GM23338 (cell line): ENCODE data around the gene SH3PXD2B. TPM values are rescaled to one million over a fixed set of nuclear protein-coding genes. Genes with fewer than 3 reads are reported as not detected.

Experiments
- ATAC-seq: fragments of 200-7000 bp; cut with Tn5 transposase; 3 replicates; pipeline ENCODE4 v1.9.1; 2020
- DNase-seq: peaks from one replicate; pipeline ENCODE4 v3.0.0-alpha.2; 2015; ENCODE audit warnings: low spot score
- H2AFZ ChIP-seq: fragments of 200-600 bp; sonication (generic); 2 replicates; pipeline ENCODE4 v1.8.0; 2016; ENCODE audit warnings: antibody characterized with exemption, mild to moderate bottlenecking, moderate library complexity
- H3F3A ChIP-seq: fragments of 200-600 bp; sonication (generic); replicated peaks from 2 replicates; pipeline ENCODE4 v1.8.0; 2017; ENCODE audit warnings: antibody characterized with exemption, mixed run types, low read depth
- H3K27ac ChIP-seq: fragments of 200-600 bp; sonication (generic); 2 replicates; pipeline ENCODE4 v1.6.1; 2016; ENCODE audit warnings: low read depth
- H3K27me3 ChIP-seq: fragments of 200-600 bp; sonication (generic); 2 replicates; pipeline ENCODE4 v1.8.0; 2016; ENCODE audit warnings: mild to moderate bottlenecking, mixed run types, moderate library complexity; ENCODE audit not compliant: insufficient read depth
- H3K36me3 ChIP-seq: fragments of 200-600 bp; sonication (generic); 2 replicates; pipeline ENCODE4 v1.8.0; 2016; ENCODE audit warnings: mild to moderate bottlenecking; ENCODE audit not compliant: insufficient read depth
- H3K4me1 ChIP-seq: fragments of 200-600 bp; sonication (generic); 2 replicates; pipeline ENCODE4 v1.8.0; 2016; ENCODE audit warnings: mild to moderate bottlenecking, moderate library complexity; ENCODE audit not compliant: insufficient read depth
- H3K4me2 ChIP-seq: fragments of 200-600 bp; sonication (generic); 2 replicates; pipeline ENCODE4 v1.7.1; 2017; ENCODE audit warnings: mixed run types
- H3K4me3 ChIP-seq: fragments of 200-600 bp; sonication (generic); 2 replicates; pipeline ENCODE4 v1.6.1; 2016; ENCODE audit warnings: mixed run types
- H3K79me2 ChIP-seq: fragments of 200-600 bp; sonication (generic); replicated peaks from 2 replicates; pipeline ENCODE4 v1.8.0; 2017; ENCODE audit warnings: mild to moderate bottlenecking; ENCODE audit not compliant: insufficient read depth
- H3K9me2 ChIP-seq: fragments of 200-600 bp; sonication (generic); 2 replicates; pipeline ENCODE4 v1.8.0; 2017; ENCODE audit not compliant: insufficient read depth
- H4K20me1 ChIP-seq: fragments of 200-600 bp; sonication (generic); replicated peaks from 2 replicates; pipeline ENCODE4 v1.8.0; 2017; ENCODE audit warnings: mild to moderate bottlenecking; ENCODE audit not compliant: insufficient read depth
- H3K27ac Mint-ChIP-seq: 2 replicates; pipeline ENCODE4 v1.8.0; 2020; ENCODE audit warnings: inconsistent platforms, mild to moderate bottlenecking, moderate library complexity, mixed read lengths
- H3K27me3 Mint-ChIP-seq: 3 replicates; pipeline ENCODE4 v1.8.0; 2022; ENCODE audit warnings: low read depth, mild to moderate bottlenecking, moderate library complexity, mixed read lengths, inconsistent platforms; ENCODE audit not compliant: insufficient read depth, poor library complexity
- H3K36me3 Mint-ChIP-seq: 3 replicates; pipeline ENCODE4 v1.8.0; 2021; ENCODE audit warnings: low read depth, mild to moderate bottlenecking, inconsistent platforms, moderate library complexity, mixed read lengths
- H3K4me1 Mint-ChIP-seq: 3 replicates; pipeline ENCODE4 v1.8.0; 2020; ENCODE audit warnings: mild to moderate bottlenecking, inconsistent platforms, mixed read lengths
- H3K4me3 Mint-ChIP-seq: 3 replicates; pipeline ENCODE4 v1.8.0; 2021; ENCODE audit warnings: moderate library complexity, mild to moderate bottlenecking, inconsistent platforms, mixed read lengths
- H3K9me3 Mint-ChIP-seq: 3 replicates; pipeline ENCODE4 v1.8.0; 2020; ENCODE audit warnings: moderate library complexity, mild to moderate bottlenecking, inconsistent platforms, mixed read lengths
- JUNB ChIP-seq: IDR thresholded peaks from one replicate; pipeline ENCODE4 v1.6.1; 2016; ENCODE audit warnings: antibody characterized with exemption; ENCODE audit not compliant: unreplicated experiment
- NANOG ChIP-seq: IDR thresholded peaks from 2 replicates; pipeline ENCODE4 v1.6.1; 2016; ENCODE audit warnings: antibody characterized with exemption, borderline replicate concordance
- POLR2AphosphoS5 ChIP-seq: IDR thresholded peaks from 2 replicates; pipeline ENCODE4 v1.6.1; 2016; ENCODE audit warnings: antibody characterized with exemption, low read depth
- STAT1 ChIP-seq: IDR thresholded peaks from one replicate; pipeline ENCODE4 v1.6.1; 2016; ENCODE audit warnings: antibody characterized with exemption; ENCODE audit not compliant: unreplicated experiment
- ZNF331 ChIP-seq: fragments of 250-450 bp; sonication (Bioruptor Pico); IDR thresholded peaks from 2 replicates; pipeline ENCODE4 v1.5.0; 2020; ENCODE audit warnings: low read depth, mild to moderate bottlenecking, moderate library complexity
- polyA plus RNA-seq: library from polyadenylated mRNA; unstranded; fragments of >200 nt; fragmentation: Nextera tagmentation; extraction: Ambion mirVana; gene quantifications from 2 replicates; pipeline ENCODE4 v1.2.1, GENCODE V29; 2016
- total RNA-seq: library from RNA; depleted of rRNA; stranded (reverse); fragments of >200 nt; shearing (Covaris generic); gene quantifications from 2 replicates; pipeline ENCODE4 v1.2.3, GENCODE V29; 2014
- TF ChIP-seq, protein P1 (sequence below): fragments of 250-450 bp; sonication (Bioruptor Pico); IDR thresholded peaks from 2 replicates; pipeline ENCODE4 v1.5.0; 2020; ENCODE audit warnings: mild to moderate bottlenecking, moderate library complexity
- TF ChIP-seq, protein P2 (sequence below), 2 experiments: fragments of 200-600 bp in 1 of 2; sonication (generic) in 1 of 2; conservative IDR thresholded peaks; 2 replicates each; pipeline versions ENCODE4 v1.5.1 to v1.6.1; 2016 to 2017; ENCODE audit warnings: antibody characterized with exemption in 2 of 2, low read depth in 2 of 2, mild to moderate bottlenecking in 2 of 2, moderate library complexity in 1 of 2
- TF ChIP-seq, protein P3 (sequence below): IDR thresholded peaks from one replicate; pipeline ENCODE4 v1.6.1; 2018; ENCODE audit warnings: antibody characterized with exemption; ENCODE audit not compliant: unreplicated experiment
- TF ChIP-seq, protein P4 (sequence below): IDR thresholded peaks from 2 replicates; pipeline ENCODE4 v1.6.1; 2016; ENCODE audit warnings: antibody characterized with exemption

The SH3PXD2B gene
- total and polyA plus RNA-seq, 2 experiments from 2014 or later = 40.2 to 52.5 TPM

DNA sequence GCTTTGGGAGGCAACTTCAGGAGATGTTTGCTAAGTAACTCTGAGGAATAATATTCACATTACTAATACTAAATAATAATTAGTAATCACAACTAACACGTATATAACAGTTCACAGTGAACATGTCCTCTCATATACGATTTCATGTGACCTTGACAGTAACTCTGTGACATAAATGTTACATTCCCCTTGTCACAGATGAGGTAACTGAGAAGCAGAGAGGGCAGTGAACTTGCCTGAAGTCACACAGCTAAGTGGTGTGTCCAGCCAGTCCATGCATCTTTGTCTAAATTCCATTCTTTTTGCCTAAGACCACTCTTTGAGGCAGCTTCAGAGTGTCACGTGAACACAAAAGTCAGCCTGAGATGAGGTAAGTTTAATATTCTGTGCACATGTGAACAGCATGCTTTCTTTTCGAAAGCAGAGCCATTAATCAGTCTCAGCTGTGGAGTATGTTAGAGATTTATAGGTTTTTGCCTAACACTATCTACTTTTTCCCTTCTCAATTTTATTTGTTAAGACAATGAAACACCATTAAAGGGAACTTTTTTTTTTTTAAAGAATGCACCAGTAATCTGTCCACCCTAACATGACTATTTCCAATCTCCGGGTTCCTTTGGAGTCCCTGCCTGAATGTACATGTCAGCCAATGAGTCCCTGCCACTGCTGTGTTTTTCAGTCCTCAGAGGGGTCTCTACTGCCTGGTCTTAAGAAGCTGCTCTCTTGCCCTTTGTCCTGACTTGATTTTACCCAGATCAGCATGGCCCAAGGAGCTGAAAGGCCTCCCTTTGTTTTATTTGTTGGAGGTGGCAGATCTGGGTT is 43.5 kb downstream of the SH3PXD2B start (continued):
- TF ChIP-seq, protein P1, sequence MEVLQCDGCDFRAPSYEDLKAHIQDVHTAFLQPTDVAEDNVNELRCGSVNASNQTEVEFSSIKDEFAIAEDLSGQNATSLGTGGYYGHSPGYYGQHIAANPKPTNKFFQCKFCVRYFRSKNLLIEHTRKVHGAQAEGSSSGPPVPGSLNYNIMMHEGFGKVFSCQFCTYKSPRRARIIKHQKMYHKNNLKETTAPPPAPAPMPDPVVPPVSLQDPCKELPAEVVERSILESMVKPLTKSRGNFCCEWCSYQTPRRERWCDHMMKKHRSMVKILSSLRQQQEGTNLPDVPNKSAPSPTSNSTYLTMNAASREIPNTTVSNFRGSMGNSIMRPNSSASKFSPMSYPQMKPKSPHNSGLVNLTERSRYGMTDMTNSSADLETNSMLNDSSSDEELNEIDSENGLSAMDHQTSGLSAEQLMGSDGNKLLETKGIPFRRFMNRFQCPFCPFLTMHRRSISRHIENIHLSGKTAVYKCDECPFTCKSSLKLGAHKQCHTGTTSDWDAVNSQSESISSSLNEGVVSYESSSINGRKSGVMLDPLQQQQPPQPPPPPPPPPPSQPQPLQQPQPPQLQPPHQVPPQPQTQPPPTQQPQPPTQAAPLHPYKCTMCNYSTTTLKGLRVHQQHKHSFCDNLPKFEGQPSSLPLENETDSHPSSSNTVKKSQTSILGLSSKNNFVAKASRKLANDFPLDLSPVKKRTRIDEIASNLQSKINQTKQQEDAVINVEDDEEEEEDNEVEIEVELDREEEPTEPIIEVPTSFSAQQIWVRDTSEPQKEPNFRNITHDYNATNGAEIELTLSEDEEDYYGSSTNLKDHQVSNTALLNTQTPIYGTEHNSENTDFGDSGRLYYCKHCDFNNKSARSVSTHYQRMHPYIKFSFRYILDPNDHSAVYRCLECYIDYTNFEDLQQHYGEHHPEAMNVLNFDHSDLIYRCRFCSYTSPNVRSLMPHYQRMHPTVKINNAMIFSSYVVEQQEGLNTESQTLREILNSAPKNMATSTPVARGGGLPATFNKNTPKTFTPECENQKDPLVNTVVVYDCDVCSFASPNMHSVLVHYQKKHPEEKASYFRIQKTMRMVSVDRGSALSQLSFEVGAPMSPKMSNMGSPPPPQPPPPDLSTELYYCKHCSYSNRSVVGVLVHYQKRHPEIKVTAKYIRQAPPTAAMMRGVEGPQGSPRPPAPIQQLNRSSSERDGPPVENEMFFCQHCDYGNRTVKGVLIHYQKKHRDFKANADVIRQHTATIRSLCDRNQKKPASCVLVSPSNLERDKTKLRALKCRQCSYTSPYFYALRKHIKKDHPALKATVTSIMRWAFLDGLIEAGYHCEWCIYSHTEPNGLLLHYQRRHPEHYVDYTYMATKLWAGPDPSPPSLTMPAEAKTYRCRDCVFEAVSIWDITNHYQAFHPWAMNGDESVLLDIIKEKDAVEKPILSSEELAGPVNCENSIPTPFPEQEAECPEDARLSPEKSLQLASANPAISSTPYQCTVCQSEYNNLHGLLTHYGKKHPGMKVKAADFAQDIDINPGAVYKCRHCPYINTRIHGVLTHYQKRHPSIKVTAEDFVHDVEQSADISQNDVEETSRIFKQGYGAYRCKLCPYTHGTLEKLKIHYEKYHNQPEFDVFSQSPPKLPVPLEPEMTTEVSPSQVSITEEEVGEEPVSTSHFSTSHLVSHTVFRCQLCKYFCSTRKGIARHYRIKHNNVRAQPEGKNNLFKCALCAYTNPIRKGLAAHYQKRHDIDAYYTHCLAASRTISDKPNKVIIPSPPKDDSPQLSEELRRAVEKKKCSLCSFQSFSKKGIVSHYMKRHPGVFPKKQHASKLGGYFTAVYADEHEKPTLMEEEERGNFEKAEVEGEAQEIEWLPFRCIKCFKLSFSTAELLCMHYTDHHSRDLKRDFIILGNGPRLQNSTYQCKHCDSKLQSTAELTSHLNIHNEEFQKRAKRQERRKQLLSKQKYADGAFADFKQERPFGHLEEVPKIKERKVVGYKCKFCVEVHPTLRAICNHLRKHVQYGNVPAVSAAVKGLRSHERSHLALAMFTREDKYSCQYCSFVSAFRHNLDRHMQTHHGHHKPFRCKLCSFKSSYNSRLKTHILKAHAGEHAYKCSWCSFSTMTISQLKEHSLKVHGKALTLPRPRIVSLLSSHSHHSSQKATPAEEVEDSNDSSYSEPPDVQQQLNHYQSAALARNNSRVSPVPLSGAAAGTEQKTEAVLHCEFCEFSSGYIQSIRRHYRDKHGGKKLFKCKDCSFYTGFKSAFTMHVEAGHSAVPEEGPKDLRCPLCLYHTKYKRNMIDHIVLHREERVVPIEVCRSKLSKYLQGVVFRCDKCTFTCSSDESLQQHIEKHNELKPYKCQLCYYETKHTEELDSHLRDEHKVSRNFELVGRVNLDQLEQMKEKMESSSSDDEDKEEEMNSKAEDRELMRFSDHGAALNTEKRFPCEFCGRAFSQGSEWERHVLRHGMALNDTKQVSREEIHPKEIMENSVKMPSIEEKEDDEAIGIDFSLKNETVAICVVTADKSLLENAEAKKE (CRISPR knock-in tag) = no peak
- TF ChIP-seq POLR2AphosphoS5 = no peak
- no peak for TF ChIP-seq STAT1

DNA sequence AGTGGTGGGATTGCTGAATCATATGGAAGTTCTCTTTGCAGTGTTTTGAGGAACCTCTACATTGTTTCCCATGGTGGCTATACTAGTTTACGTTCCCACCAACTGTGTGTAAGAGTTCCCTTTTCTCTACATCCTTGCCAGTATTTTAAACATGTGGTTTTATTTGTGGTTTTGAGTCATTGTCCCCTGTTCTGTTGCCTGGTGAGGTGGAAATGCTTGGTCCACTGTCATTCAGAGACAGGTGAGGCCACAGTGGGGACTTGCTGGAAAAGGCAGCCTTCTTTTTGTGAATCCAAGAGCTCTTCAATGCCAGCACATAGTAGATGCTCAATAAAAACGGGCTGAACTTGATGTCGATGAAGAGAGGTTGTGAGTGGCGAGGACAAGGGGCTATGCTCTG is 44.2 kb downstream of the SH3PXD2B start:
- no peak overlapping the region for H3K4me2 ChIP-seq
- H4K20me1 ChIP-seq = peaks cover 7% of the 10 kb centered on the region
- H3K4me1 Mint-ChIP-seq = peaks cover 14% of the 10 kb centered on the region
- peak; percentile 28 for DNase-seq
- H3K79me2 ChIP-seq = no peaks in the 10 kb centered on the region; the same call in 1 of the 2 replicates
- H3K27ac ChIP-seq = no peak overlapping the region
- no peaks in the 10 kb centered on the region for H3K27me3 ChIP-seq
- H2AFZ ChIP-seq = no peak overlapping the region
- H3K27me3 Mint-ChIP-seq = peaks cover 7% of the 10 kb centered on the region
- peaks cover 4% of the 10 kb centered on the region; the same call in 1 of the 2 replicates for H3K36me3 ChIP-seq
- peaks cover 25% of the 10 kb centered on the region for H3K36me3 Mint-ChIP-seq
- H3K9me2 ChIP-seq = no peaks in the 10 kb centered on the region
- no peaks in the 10 kb centered on the region for H3F3A ChIP-seq
- no peaks in the 10 kb centered on the region for H3K9me3 Mint-ChIP-seq
- no peak for ATAC-seq
- H3K4me1 ChIP-seq = peaks cover 4% of the 10 kb centered on the region; the same call in 1 of the 2 replicates
- no peak overlapping the region for H3K4me3 Mint-ChIP-seq
- H3K4me3 ChIP-seq = no peak overlapping the region
- no peak overlapping the region for H3K27ac Mint-ChIP-seq
- TF ChIP-seq, protein P2, sequence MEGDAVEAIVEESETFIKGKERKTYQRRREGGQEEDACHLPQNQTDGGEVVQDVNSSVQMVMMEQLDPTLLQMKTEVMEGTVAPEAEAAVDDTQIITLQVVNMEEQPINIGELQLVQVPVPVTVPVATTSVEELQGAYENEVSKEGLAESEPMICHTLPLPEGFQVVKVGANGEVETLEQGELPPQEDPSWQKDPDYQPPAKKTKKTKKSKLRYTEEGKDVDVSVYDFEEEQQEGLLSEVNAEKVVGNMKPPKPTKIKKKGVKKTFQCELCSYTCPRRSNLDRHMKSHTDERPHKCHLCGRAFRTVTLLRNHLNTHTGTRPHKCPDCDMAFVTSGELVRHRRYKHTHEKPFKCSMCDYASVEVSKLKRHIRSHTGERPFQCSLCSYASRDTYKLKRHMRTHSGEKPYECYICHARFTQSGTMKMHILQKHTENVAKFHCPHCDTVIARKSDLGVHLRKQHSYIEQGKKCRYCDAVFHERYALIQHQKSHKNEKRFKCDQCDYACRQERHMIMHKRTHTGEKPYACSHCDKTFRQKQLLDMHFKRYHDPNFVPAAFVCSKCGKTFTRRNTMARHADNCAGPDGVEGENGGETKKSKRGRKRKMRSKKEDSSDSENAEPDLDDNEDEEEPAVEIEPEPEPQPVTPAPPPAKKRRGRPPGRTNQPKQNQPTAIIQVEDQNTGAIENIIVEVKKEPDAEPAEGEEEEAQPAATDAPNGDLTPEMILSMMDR (conservative IDR thresholded peaks at IDR 0.05; ENCODE audit: low read depth in 2 of 2) = no peak
- TF ChIP-seq JUNB = no peak
- TF ChIP-seq, protein P3, sequence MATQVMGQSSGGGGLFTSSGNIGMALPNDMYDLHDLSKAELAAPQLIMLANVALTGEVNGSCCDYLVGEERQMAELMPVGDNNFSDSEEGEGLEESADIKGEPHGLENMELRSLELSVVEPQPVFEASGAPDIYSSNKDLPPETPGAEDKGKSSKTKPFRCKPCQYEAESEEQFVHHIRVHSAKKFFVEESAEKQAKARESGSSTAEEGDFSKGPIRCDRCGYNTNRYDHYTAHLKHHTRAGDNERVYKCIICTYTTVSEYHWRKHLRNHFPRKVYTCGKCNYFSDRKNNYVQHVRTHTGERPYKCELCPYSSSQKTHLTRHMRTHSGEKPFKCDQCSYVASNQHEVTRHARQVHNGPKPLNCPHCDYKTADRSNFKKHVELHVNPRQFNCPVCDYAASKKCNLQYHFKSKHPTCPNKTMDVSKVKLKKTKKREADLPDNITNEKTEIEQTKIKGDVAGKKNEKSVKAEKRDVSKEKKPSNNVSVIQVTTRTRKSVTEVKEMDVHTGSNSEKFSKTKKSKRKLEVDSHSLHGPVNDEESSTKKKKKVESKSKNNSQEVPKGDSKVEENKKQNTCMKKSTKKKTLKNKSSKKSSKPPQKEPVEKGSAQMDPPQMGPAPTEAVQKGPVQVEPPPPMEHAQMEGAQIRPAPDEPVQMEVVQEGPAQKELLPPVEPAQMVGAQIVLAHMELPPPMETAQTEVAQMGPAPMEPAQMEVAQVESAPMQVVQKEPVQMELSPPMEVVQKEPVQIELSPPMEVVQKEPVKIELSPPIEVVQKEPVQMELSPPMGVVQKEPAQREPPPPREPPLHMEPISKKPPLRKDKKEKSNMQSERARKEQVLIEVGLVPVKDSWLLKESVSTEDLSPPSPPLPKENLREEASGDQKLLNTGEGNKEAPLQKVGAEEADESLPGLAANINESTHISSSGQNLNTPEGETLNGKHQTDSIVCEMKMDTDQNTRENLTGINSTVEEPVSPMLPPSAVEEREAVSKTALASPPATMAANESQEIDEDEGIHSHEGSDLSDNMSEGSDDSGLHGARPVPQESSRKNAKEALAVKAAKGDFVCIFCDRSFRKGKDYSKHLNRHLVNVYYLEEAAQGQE = no peak
- no peak for TF ChIP-seq ZNF331 (CRISPR knock-in tag)
- no peak for TF ChIP-seq NANOG
- TF ChIP-seq STAT1 = no peak
- TF ChIP-seq, protein P4, sequence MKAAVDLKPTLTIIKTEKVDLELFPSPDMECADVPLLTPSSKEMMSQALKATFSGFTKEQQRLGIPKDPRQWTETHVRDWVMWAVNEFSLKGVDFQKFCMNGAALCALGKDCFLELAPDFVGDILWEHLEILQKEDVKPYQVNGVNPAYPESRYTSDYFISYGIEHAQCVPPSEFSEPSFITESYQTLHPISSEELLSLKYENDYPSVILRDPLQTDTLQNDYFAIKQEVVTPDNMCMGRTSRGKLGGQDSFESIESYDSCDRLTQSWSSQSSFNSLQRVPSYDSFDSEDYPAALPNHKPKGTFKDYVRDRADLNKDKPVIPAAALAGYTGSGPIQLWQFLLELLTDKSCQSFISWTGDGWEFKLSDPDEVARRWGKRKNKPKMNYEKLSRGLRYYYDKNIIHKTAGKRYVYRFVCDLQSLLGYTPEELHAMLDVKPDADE = no peak
